Liver (tissue), 9 donors: Measurements from ENCODE around the gene SHISA3. TPM values are rescaled to one million over a fixed set of nuclear protein-coding genes. Genes with fewer than 3 reads are reported as not detected.

Experiments
- DNase-seq: peaks from one replicate; pipeline ENCODE4 v3.0.0-alpha.2; 2017; ENCODE audit warnings: low spot score
- H3K27ac ChIP-seq, 2 donors: one replicate each; pipeline ENCODE4 v1.7.0; 2013; ENCODE audit warnings: inconsistent platforms in 2 of 2, low read length in 2 of 2, control low read depth in 1 of 2, low read depth in 1 of 2, mild to moderate bottlenecking in 1 of 2
- H3K27me3 ChIP-seq, 4 donors: one replicate each; pipeline versions ENCODE4 v1.6.1 to v1.7.0; 2013; ENCODE audit warnings: low read length in 3 of 4, inconsistent platforms in 1 of 4, mild to moderate bottlenecking in 1 of 4, moderate library complexity in 1 of 4; ENCODE audit not compliant: control insufficient read depth in 4 of 4, insufficient read depth in 4 of 4
- H3K36me3 ChIP-seq, 4 donors: one replicate each; pipeline versions ENCODE4 v1.6.1 to v1.7.0; 2013; ENCODE audit warnings: low read length in 3 of 4, mild to moderate bottlenecking in 3 of 4, low read depth in 1 of 4, moderate library complexity in 1 of 4; ENCODE audit not compliant: control insufficient read depth in 4 of 4, insufficient read depth in 3 of 4
- H3K4me1 ChIP-seq, 4 donors: one replicate each; pipeline versions ENCODE4 v1.6.1 to v1.7.0; 2013; ENCODE audit warnings: low read length in 3 of 4, mild to moderate bottlenecking in 3 of 4, moderate library complexity in 1 of 4; ENCODE audit not compliant: control insufficient read depth in 4 of 4, insufficient read depth in 4 of 4
- H3K4me3 ChIP-seq, 3 donors: one replicate each; pipeline versions ENCODE4 v1.6.1 to v1.7.0; 2013; ENCODE audit warnings: low read length in 3 of 3, control low read depth in 1 of 3, low read depth in 1 of 3, mild to moderate bottlenecking in 1 of 3
- H3K9ac ChIP-seq, 2 donors: one replicate each; pipeline ENCODE4 v1.7.0; 2013; ENCODE audit warnings: low read length in 2 of 2, mild to moderate bottlenecking in 2 of 2, moderate library complexity in 2 of 2, control low read depth in 1 of 2, low read depth in 1 of 2
- H3K9me3 ChIP-seq, 4 donors: one replicate each; pipeline versions ENCODE4 v1.6.1 to v1.7.0; 2013; ENCODE audit warnings: low read length in 3 of 4; ENCODE audit not compliant: control insufficient read depth in 4 of 4
- EGR1 ChIP-seq, 2 donors: IDR thresholded peaks; 2 replicates each; pipeline ENCODE4 v1.6.1; 2016 to 2018; ENCODE audit warnings: antibody characterized with exemption in 2 of 2, low read depth in 2 of 2
- FOXA1 ChIP-seq: IDR thresholded peaks from 2 replicates; pipeline ENCODE4 v1.6.1; 2016; ENCODE audit warnings: antibody characterized with exemption
- FOXA2 ChIP-seq: IDR thresholded peaks from 2 replicates; pipeline ENCODE4 v1.6.1; 2016; ENCODE audit warnings: antibody characterized with exemption
- GABPA ChIP-seq, 2 donors: IDR thresholded peaks in 1 of 2; conservative IDR thresholded peaks in 1 of 2; 2 replicates each; pipeline ENCODE4 v1.6.1; 2016; ENCODE audit warnings: antibody characterized with exemption in 2 of 2, mild to moderate bottlenecking in 1 of 2, moderate library complexity in 1 of 2
- HNF4A ChIP-seq, 2 donors: conservative IDR thresholded peaks; 2 replicates each; pipeline ENCODE4 v1.6.1; 2016; ENCODE audit warnings: antibody characterized with exemption in 2 of 2, mild to moderate bottlenecking in 2 of 2
- HNF4G ChIP-seq: IDR thresholded peaks from 2 replicates; pipeline ENCODE4 v1.6.1; 2016; ENCODE audit warnings: antibody characterized with exemption
- JUND ChIP-seq, 2 donors: IDR thresholded peaks; 2 replicates each; pipeline ENCODE4 v1.6.1; 2016; ENCODE audit warnings: antibody characterized with exemption in 2 of 2
- NR2F2 ChIP-seq: IDR thresholded peaks from 2 replicates; pipeline ENCODE4 v1.6.1; 2016; ENCODE audit warnings: antibody characterized with exemption
- RAD21 ChIP-seq, 2 donors: IDR thresholded peaks; 2 replicates each; pipeline ENCODE4 v1.6.1; 2016; ENCODE audit warnings: antibody characterized with exemption in 2 of 2, mild to moderate bottlenecking in 2 of 2
- RXRA ChIP-seq, 2 donors: IDR thresholded peaks; 2 replicates each; pipeline ENCODE4 v1.6.1; 2017 to 2018; ENCODE audit warnings: antibody characterized with exemption in 2 of 2, mild to moderate bottlenecking in 1 of 2
- SP1 ChIP-seq: IDR thresholded peaks from 2 replicates; pipeline ENCODE4 v1.6.1; 2018; ENCODE audit warnings: antibody characterized with exemption, mild to moderate bottlenecking
- TAF1 ChIP-seq: conservative IDR thresholded peaks from 2 replicates; pipeline ENCODE4 v1.6.1; 2016; ENCODE audit warnings: antibody characterized with exemption, mild to moderate bottlenecking
- YY1 ChIP-seq: IDR thresholded peaks from 2 replicates; pipeline ENCODE4 v1.6.1; 2016; ENCODE audit warnings: antibody characterized with exemption, mild to moderate bottlenecking
- WGBS: extraction: QIAGEN DNeasy Blood & Tissue Kit; methylation state at CpG from one replicate; pipeline ENCODE4 v1.1.7; 2013; 5-methylcytosine and 5-hydroxymethylcytosine counted together
- polyA plus RNA-seq, 2 donors: library from polyadenylated mRNA; stranded (reverse) in 1 of 2; unstranded in 1 of 2; fragments of 200-250 nt in 1 of 2; fragments of >200 nt in 1 of 2; fragmentation: Nextera tagmentation in 1 of 2; extraction: Ambion mirVana in 1 of 2; gene quantifications; one replicate each; pipeline versions ENCODE4 v1.2.1 to v1.2.3, GENCODE V29; 2013 to 2015
- total RNA-seq, 2 donors: library from RNA; depleted of rRNA; stranded (reverse); fragments of >200 nt; gene quantifications; one replicate each; pipeline ENCODE4 v1.2.3, GENCODE V29; 2014
- TF ChIP-seq, protein P1 (sequence below): IDR thresholded peaks from 2 replicates; pipeline ENCODE4 v1.6.1; 2016; ENCODE audit warnings: antibody characterized with exemption
- TF ChIP-seq, protein P2 (sequence below): IDR thresholded peaks from 2 replicates; pipeline ENCODE4 v1.6.1; 2016; ENCODE audit warnings: antibody characterized with exemption
- TF ChIP-seq, protein P3 (sequence below): IDR thresholded peaks from 2 replicates; pipeline ENCODE4 v1.6.1; 2016; ENCODE audit warnings: antibody characterized with exemption, mild to moderate bottlenecking
- TF ChIP-seq, protein P4 (sequence below): IDR thresholded peaks from 2 replicates; pipeline ENCODE4 v1.6.1; 2016; ENCODE audit warnings: antibody characterized with exemption
- TF ChIP-seq, protein P5 (sequence below): fragments of 150-350 bp; IDR thresholded peaks from 2 replicates; pipeline ENCODE4 v1.5.1; 2017; ENCODE audit warnings: improper control_type of control experiment, low read depth, low read length; ENCODE audit not compliant: missing input control
- donor health status: healthy.
- donor health status: healthy.
- donor health status: healthy.
- donor health status: healthy.
- donor health status: healthy.

The SHISA3 gene
- total and polyA plus RNA-seq, 4 donors: 0.25 to 0.63 (median 0.56) TPM; not detected in 1

GRCh38 chr4:42366959-42367358 lies 30.3 kb upstream of the SHISA3 start:
- TF ChIP-seq, protein P1, sequence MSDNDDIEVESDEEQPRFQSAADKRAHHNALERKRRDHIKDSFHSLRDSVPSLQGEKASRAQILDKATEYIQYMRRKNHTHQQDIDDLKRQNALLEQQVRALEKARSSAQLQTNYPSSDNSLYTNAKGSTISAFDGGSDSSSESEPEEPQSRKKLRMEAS: no peak
- TF ChIP-seq NR2F2: no peak
- TF ChIP-seq GABPA (IDR thresholded peaks at IDR 0.05 in 1 of 2, conservative IDR thresholded peaks at IDR 0.05 in 1 of 2): no peak
- TF ChIP-seq RXRA (IDR thresholded peaks at IDR 0.05): no peak
- TF ChIP-seq, protein P2, sequence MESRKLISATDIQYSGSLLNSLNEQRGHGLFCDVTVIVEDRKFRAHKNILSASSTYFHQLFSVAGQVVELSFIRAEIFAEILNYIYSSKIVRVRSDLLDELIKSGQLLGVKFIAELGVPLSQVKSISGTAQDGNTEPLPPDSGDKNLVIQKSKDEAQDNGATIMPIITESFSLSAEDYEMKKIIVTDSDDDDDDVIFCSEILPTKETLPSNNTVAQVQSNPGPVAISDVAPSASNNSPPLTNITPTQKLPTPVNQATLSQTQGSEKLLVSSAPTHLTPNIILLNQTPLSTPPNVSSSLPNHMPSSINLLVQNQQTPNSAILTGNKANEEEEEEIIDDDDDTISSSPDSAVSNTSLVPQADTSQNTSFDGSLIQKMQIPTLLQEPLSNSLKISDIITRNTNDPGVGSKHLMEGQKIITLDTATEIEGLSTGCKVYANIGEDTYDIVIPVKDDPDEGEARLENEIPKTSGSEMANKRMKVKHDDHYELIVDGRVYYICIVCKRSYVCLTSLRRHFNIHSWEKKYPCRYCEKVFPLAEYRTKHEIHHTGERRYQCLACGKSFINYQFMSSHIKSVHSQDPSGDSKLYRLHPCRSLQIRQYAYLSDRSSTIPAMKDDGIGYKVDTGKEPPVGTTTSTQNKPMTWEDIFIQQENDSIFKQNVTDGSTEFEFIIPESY: no peak
- TF ChIP-seq SP1: no peak
- TF ChIP-seq EGR1 (IDR thresholded peaks at IDR 0.05; ENCODE audit: low read depth in 2 of 2): no peak
- TF ChIP-seq HNF4G: no peak
- TF ChIP-seq RAD21 (IDR thresholded peaks at IDR 0.05): no peak
- no peak for TF ChIP-seq TAF1
- TF ChIP-seq, protein P3, sequence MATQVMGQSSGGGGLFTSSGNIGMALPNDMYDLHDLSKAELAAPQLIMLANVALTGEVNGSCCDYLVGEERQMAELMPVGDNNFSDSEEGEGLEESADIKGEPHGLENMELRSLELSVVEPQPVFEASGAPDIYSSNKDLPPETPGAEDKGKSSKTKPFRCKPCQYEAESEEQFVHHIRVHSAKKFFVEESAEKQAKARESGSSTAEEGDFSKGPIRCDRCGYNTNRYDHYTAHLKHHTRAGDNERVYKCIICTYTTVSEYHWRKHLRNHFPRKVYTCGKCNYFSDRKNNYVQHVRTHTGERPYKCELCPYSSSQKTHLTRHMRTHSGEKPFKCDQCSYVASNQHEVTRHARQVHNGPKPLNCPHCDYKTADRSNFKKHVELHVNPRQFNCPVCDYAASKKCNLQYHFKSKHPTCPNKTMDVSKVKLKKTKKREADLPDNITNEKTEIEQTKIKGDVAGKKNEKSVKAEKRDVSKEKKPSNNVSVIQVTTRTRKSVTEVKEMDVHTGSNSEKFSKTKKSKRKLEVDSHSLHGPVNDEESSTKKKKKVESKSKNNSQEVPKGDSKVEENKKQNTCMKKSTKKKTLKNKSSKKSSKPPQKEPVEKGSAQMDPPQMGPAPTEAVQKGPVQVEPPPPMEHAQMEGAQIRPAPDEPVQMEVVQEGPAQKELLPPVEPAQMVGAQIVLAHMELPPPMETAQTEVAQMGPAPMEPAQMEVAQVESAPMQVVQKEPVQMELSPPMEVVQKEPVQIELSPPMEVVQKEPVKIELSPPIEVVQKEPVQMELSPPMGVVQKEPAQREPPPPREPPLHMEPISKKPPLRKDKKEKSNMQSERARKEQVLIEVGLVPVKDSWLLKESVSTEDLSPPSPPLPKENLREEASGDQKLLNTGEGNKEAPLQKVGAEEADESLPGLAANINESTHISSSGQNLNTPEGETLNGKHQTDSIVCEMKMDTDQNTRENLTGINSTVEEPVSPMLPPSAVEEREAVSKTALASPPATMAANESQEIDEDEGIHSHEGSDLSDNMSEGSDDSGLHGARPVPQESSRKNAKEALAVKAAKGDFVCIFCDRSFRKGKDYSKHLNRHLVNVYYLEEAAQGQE: no peak
- TF ChIP-seq YY1: no peak
- no peaks in the 10 kb centered on the region for H3K36me3 ChIP-seq
- 70% methylated on average over 1 of the region's 1 CpG for WGBS
- no peak overlapping the region for H3K27ac ChIP-seq
- no peaks in the 10 kb centered on the region for H3K4me1 ChIP-seq
- no peaks in the 10 kb centered on the region for H3K9me3 ChIP-seq
- no peak overlapping the region for H3K9ac ChIP-seq
- H3K27me3 ChIP-seq: no peaks in the 10 kb centered on the region
- no peak overlapping the region for H3K4me3 ChIP-seq
- no peak for DNase-seq

- no peaks in the 10 kb centered on the region for H3K4me1 ChIP-seq
- DNase-seq: no peak
- H3K4me3 ChIP-seq: no peak overlapping the region
- no peak overlapping the region for H3K27ac ChIP-seq
- whole genome bisulfite sequencing: 95% methylated on average over 27 of the region's 27 CpGs
- no peaks in the 10 kb centered on the region for H3K27me3 ChIP-seq
- no peak overlapping the region for H3K9ac ChIP-seq
- no peaks in the 10 kb centered on the region for H3K36me3 ChIP-seq
- H3K9me3 ChIP-seq: no peaks in the 10 kb centered on the region
- no peak for TF ChIP-seq HNF4G
- no peak for TF ChIP-seq FOXA1
- TF ChIP-seq JUND (IDR thresholded peaks at IDR 0.05): no peak
- TF ChIP-seq, protein P3: no peak
- no peak for TF ChIP-seq HNF4A (conservative IDR thresholded peaks at IDR 0.05)
- TF ChIP-seq NR2F2: no peak
- TF ChIP-seq, protein P2: no peak
- TF ChIP-seq RAD21 (IDR thresholded peaks at IDR 0.05): no peak
- TF ChIP-seq, protein P4, sequence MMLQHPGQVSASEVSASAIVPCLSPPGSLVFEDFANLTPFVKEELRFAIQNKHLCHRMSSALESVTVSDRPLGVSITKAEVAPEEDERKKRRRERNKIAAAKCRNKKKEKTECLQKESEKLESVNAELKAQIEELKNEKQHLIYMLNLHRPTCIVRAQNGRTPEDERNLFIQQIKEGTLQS: no peak
- no peak for TF ChIP-seq GABPA (IDR thresholded peaks at IDR 0.05 in 1 of 2, conservative IDR thresholded peaks at IDR 0.05 in 1 of 2)
- TF ChIP-seq EGR1 (IDR thresholded peaks at IDR 0.05; ENCODE audit: low read depth in 2 of 2): no peak
- TF ChIP-seq, protein P5, sequence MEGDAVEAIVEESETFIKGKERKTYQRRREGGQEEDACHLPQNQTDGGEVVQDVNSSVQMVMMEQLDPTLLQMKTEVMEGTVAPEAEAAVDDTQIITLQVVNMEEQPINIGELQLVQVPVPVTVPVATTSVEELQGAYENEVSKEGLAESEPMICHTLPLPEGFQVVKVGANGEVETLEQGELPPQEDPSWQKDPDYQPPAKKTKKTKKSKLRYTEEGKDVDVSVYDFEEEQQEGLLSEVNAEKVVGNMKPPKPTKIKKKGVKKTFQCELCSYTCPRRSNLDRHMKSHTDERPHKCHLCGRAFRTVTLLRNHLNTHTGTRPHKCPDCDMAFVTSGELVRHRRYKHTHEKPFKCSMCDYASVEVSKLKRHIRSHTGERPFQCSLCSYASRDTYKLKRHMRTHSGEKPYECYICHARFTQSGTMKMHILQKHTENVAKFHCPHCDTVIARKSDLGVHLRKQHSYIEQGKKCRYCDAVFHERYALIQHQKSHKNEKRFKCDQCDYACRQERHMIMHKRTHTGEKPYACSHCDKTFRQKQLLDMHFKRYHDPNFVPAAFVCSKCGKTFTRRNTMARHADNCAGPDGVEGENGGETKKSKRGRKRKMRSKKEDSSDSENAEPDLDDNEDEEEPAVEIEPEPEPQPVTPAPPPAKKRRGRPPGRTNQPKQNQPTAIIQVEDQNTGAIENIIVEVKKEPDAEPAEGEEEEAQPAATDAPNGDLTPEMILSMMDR: no peak
- no peak for TF ChIP-seq YY1
- TF ChIP-seq SP1: no peak
- TF ChIP-seq, protein P1: no peak
- TF ChIP-seq FOXA2: no peak
- TF ChIP-seq TAF1: no peak
Measured at GRCh38 chr4:42369489-42369888, 27.8 kb upstream of the SHISA3 start.
